PC-3 (cell line): Measurements from ENCODE around the gene EBLN2. TPM values are rescaled to one million over a fixed set of nuclear protein-coding genes. Genes with fewer than 3 reads are reported as not detected.

Experiments used
- ATAC-seq: fragments of 200-7000 bp; cut with Tn5 transposase; 2 replicates; pipeline ENCODE4 v1.9.1; 2020; ENCODE audit warnings: mild to moderate bottlenecking, moderate library complexity
- BruUV-seq: library from RNA; stranded (reverse); fragments of 400-500 nt; replicated peaks from 2 replicates; lab custom pipeline; 2021; lab: Mats Ljungman, UMichigan
- CTCF ChIA-PET: fragments of 300-600 bp; sonication (Branson Sonifier 250); formaldehyde crosslinking; loops from one replicate; lab custom pipeline; 2022; ENCODE audit warnings: antibody characterized with exemption; lab: Charles Lee
- POLR2A ChIA-PET: fragments of 300-600 bp; sonication (Branson Sonifier 250); formaldehyde crosslinking; loops from one replicate; lab custom pipeline; 2022; ENCODE audit warnings: antibody characterized with exemption; ENCODE audit not compliant: unreplicated experiment; lab: Charles Lee
- DNase-seq: peaks from one replicate; pipeline ENCODE4 v3.0.0-alpha.2; 2015
- H2AFZ ChIP-seq: fragments of 300-600 bp; sonication (generic); 2 replicates; pipeline ENCODE4 v1.6.0; 2016; ENCODE audit warnings: antibody characterized with exemption, low read length
- H3F3A ChIP-seq: fragments of 300-600 bp; sonication (generic); one replicate; pipeline ENCODE4 v1.6.0; 2017; ENCODE audit warnings: antibody characterized with exemption, low read length, control low read depth, mild to moderate bottlenecking; ENCODE audit not compliant: unreplicated experiment
- H3K27ac ChIP-seq: fragments of 300-600 bp; sonication (generic); 2 replicates; pipeline ENCODE4 v1.5.1; 2016; ENCODE audit warnings: mild to moderate bottlenecking, low read length
- H3K27me3 ChIP-seq: fragments of 300-600 bp; sonication (generic); 2 replicates; pipeline ENCODE4 v1.6.1; 2016; ENCODE audit warnings: low read length, mixed read lengths
- H3K36me3 ChIP-seq: fragments of 300-600 bp; sonication (generic); 2 replicates; pipeline ENCODE4 v1.6.1; 2016; ENCODE audit warnings: low read depth, mixed run types, low read length, mixed read lengths
- H3K4me1 ChIP-seq: fragments of 300-600 bp; sonication (generic); 2 replicates; pipeline ENCODE4 v1.5.1; 2016; ENCODE audit warnings: low read length; ENCODE audit not compliant: insufficient read depth
- H3K4me2 ChIP-seq: fragments of 300-600 bp; sonication (generic); 2 replicates; pipeline ENCODE4 v1.6.0; 2016; ENCODE audit warnings: low read length
- H3K4me3 ChIP-seq: fragments of 300-600 bp; sonication (generic); 2 replicates; pipeline ENCODE4 v1.5.1; 2016; ENCODE audit warnings: mild to moderate bottlenecking, low read length, mixed read lengths
- H3K79me2 ChIP-seq: fragments of 300-600 bp; sonication (generic); 2 replicates; pipeline ENCODE4 v1.6.1; 2017; ENCODE audit warnings: low read length, mixed read lengths
- H3K9ac ChIP-seq: fragments of 300-600 bp; sonication (generic); 2 replicates; pipeline ENCODE4 v1.6.0; 2016; ENCODE audit warnings: mild to moderate bottlenecking, low read length
- H3K9me2 ChIP-seq: fragments of 300-600 bp; sonication (generic); replicated peaks from 2 replicates; pipeline ENCODE4 v1.6.1; 2016; ENCODE audit warnings: mixed run types, low read length, mixed read lengths
- H3K9me3 ChIP-seq: fragments of 300-600 bp; sonication (generic); 2 replicates; pipeline ENCODE4 v1.6.1; 2016; ENCODE audit warnings: low read length, mixed read lengths
- H4K20me1 ChIP-seq: fragments of 300-600 bp; sonication (generic); 2 replicates; pipeline ENCODE4 v1.6.1; 2016; ENCODE audit warnings: low read length, mixed read lengths
- CTCF ChIP-seq: fragments of 300-600 bp; sonication (generic); conservative IDR thresholded peaks from 2 replicates; pipeline ENCODE4 v1.5.1; 2017; ENCODE audit warnings: antibody characterized with exemption, low read depth, mild to moderate bottlenecking, low read length
- EZH2 ChIP-seq: fragments of 300-600 bp; sonication (generic); IDR thresholded peaks from one replicate; pipeline ENCODE4 v1.6.1; 2017; ENCODE audit warnings: antibody characterized with exemption, mild to moderate bottlenecking, low read length; ENCODE audit not compliant: unreplicated experiment
- EZH2phosphoT487 ChIP-seq: fragments of 300-600 bp; sonication (generic); IDR thresholded peaks from 2 replicates; pipeline ENCODE4 v1.6.1; 2018; ENCODE audit warnings: mild to moderate bottlenecking, antibody characterized with exemption, low read length, borderline replicate concordance
- intact Hi-C: fragments of 100-400 bp; cut with micrococcal nuclease; formaldehyde crosslinking; loops from 2 replicates; pipeline ENCODE4 v1.9.0; 2023
- total RNA-seq: library from RNA; depleted of rRNA; stranded (reverse); fragments of >200 nt; gene quantifications from 2 replicates; pipeline ENCODE4 v1.2.3, GENCODE V29; 2014; rRNA removed

Gene EBLN2
- total RNA-seq, 1 experiment from 2014 or later, result 6.2 TPM

- no peaks in the 10 kb centered on the region for H3K9me3 ChIP-seq
- TF ChIP-seq EZH2, result no peak
- TF ChIP-seq CTCF, result no peak
- TF ChIP-seq EZH2phosphoT487, result no peak
- H3K27ac ChIP-seq, result no peak overlapping the region
- no peak overlapping the region for H3K4me3 ChIP-seq
- no peaks in the 10 kb centered on the region for H3F3A ChIP-seq
- no peaks in the 10 kb centered on the region for H3K4me1 ChIP-seq
- BruUV-seq, result no TSS peak
- H3K27me3 ChIP-seq, result peaks cover 32% of the 10 kb centered on the region
- H2AFZ ChIP-seq, result no peak overlapping the region
- intact Hi-C loops, result no loop called here
- H3K79me2 ChIP-seq, result no peaks in the 10 kb centered on the region
- ATAC-seq (no peak), DNase-seq (no peak)
- POLR2A ChIA-PET, result no interaction called here
- H4K20me1 ChIP-seq, result no peaks in the 10 kb centered on the region
- no peak overlapping the region for H3K9ac ChIP-seq
- H3K4me2 ChIP-seq, result no peak overlapping the region
- H3K9me2 ChIP-seq, result no peaks in the 10 kb centered on the region
- CTCF ChIA-PET, result no interaction called here
- H3K36me3 ChIP-seq, result no peaks in the 10 kb centered on the region
Observed at GRCh38 chr3:73108750-73109149, 47.3 kb downstream of the EBLN2 start.

GRCh38 chr3:73110530-73110929, 49.1 kb downstream of the EBLN2 start:
- ATAC-seq (no peak), DNase-seq (no peak)
- no peak overlapping the region for H3K4me3 ChIP-seq
- H3K4me2 ChIP-seq, result no peak overlapping the region
- H3K4me1 ChIP-seq, result no peaks in the 10 kb centered on the region
- no peak overlapping the region for H3K27ac ChIP-seq
- peaks cover 33% of the 10 kb centered on the region; the same call in 1 of the 2 replicates for H3K27me3 ChIP-seq
- CTCF ChIA-PET, result no interaction called here
- H4K20me1 ChIP-seq, result no peaks in the 10 kb centered on the region
- no peaks in the 10 kb centered on the region for H3K79me2 ChIP-seq
- no peak overlapping the region for H2AFZ ChIP-seq
- H3K9me2 ChIP-seq, result no peaks in the 10 kb centered on the region
- TF ChIP-seq EZH2 (no peak), CTCF (no peak), EZH2phosphoT487 (no peak)
- BruUV-seq, result no TSS peak
- no peaks in the 10 kb centered on the region for H3K36me3 ChIP-seq
- H3K9me3 ChIP-seq, result no peaks in the 10 kb centered on the region
- POLR2A ChIA-PET, result no interaction called here
- intact Hi-C loops, result no loop called here
- H3F3A ChIP-seq, result no peaks in the 10 kb centered on the region
- H3K9ac ChIP-seq, result no peak overlapping the region

Other genes starting within 250 kb of the EBLN2 start
- 16.6 and 19.6 TPM in 2 replicates for gene SHQ1, start 213.2 kb upstream of the EBLN2 start, total RNA-seq
- gene GXYLT2, start 173.6 kb upstream of the EBLN2 start, total RNA-seq, result 12.6 and 13.3 TPM in 2 replicates
- gene PPP4R2, start 64.8 kb upstream of the EBLN2 start, total RNA-seq, result 40.5 and 62.7 TPM in 2 replicates